ENCODE results near the gene DLX4.

Gene DLX4

GRCh38 chr17:49989518-49989880, 20.5 kb downstream of the DLX4 start:
- DNase-seq (ENCODE audit: extremely low read depth, low read depth), result no peak
- TF ChIP-seq, protein P1, sequence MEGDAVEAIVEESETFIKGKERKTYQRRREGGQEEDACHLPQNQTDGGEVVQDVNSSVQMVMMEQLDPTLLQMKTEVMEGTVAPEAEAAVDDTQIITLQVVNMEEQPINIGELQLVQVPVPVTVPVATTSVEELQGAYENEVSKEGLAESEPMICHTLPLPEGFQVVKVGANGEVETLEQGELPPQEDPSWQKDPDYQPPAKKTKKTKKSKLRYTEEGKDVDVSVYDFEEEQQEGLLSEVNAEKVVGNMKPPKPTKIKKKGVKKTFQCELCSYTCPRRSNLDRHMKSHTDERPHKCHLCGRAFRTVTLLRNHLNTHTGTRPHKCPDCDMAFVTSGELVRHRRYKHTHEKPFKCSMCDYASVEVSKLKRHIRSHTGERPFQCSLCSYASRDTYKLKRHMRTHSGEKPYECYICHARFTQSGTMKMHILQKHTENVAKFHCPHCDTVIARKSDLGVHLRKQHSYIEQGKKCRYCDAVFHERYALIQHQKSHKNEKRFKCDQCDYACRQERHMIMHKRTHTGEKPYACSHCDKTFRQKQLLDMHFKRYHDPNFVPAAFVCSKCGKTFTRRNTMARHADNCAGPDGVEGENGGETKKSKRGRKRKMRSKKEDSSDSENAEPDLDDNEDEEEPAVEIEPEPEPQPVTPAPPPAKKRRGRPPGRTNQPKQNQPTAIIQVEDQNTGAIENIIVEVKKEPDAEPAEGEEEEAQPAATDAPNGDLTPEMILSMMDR (IDR thresholded peaks at IDR 0.05; ENCODE audit: low read depth, low read length, missing control alignments), result no peak
- H3K4me3 ChIP-seq (replicated peaks; ENCODE audit: low read depth, low read length), result no peak overlapping the region

- TF ChIP-seq, protein P1 (IDR thresholded peaks at IDR 0.05; ENCODE audit: low read depth, low read length, missing control alignments), result no peak
- H3K4me3 ChIP-seq (replicated peaks; ENCODE audit: low read depth, low read length), result no peak overlapping the region
- DNase-seq (ENCODE audit: extremely low read depth, low read depth), result no peak
Observed at GRCh38 chr17:49990331-49990730, 21.3 kb downstream of the DLX4 start.

DNA sequence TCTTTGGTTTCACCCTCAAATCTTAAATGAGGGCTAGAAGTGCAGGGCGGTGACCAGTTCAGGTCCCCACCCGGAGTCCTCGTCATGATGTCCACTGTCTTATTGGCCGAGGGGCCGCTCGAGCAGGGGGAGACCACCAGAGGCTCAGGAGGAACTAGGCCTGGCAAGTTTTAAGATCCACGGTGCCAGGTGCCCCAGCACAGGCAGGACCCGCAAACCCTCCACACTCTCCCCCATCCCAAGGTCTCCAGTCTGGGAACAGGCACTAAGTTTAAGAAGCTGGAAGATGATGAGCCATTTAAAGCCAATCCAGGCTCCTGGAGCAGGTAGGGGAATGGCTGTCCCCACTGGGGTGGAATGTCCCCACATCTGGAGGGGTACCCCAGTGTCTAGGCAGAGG, 21.9 kb downstream of the DLX4 start:
- DNase-seq (ENCODE audit: extremely low read depth, low read depth), result no peak
- TF ChIP-seq, protein P1 (IDR thresholded peaks at IDR 0.05; ENCODE audit: low read depth, low read length, missing control alignments), result no peak
- no peak overlapping the region for H3K4me3 ChIP-seq (replicated peaks; ENCODE audit: low read depth, low read length)

GRCh38 chr17:49991409-49991808, 22.4 kb downstream of the DLX4 start:
- TF ChIP-seq, protein P1 (IDR thresholded peaks at IDR 0.05; ENCODE audit: low read depth, low read length, missing control alignments), result no peak
- no peak for DNase-seq (ENCODE audit: extremely low read depth, low read depth)
- H3K4me3 ChIP-seq (replicated peaks; ENCODE audit: low read depth, low read length), result no peak overlapping the region

DNA sequence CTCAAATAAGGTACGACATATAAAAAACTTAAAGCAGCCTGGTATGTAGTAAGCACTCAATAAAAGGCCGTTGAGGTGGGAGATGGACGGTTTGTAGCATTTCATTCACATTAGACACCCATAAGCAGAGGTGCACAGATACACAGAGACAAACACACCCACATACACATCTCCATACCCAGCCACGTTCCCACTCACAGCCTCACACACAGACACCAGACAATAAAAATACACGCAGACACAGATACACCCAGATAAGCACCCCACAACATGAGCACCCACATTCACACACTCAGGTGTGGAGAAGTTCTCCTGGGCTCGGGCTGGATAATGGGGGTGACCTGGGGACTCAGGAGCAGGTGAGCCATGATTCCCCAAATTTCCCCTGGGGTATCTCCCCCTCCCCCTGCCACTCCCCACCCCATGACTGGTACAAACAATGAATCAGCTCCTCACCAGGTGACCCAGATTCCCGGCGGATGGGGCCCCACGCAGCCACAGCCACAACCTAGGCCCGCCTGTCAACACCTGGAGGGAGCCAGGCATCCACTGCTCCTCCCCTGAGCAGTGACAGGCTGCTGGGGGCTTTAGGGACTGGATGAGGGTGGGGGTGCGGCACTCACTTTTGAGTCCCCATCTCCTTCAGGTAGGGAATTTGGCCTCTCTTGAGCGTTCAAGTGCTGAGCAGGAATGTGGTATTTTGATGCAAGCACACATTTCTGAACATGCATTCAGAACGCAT, 23.4 kb downstream of the DLX4 start:
- TF ChIP-seq, protein P1 (IDR thresholded peaks at IDR 0.05; ENCODE audit: low read depth, low read length, missing control alignments), result no peak
- DNase-seq (ENCODE audit: extremely low read depth, low read depth), result no peak

DNA sequence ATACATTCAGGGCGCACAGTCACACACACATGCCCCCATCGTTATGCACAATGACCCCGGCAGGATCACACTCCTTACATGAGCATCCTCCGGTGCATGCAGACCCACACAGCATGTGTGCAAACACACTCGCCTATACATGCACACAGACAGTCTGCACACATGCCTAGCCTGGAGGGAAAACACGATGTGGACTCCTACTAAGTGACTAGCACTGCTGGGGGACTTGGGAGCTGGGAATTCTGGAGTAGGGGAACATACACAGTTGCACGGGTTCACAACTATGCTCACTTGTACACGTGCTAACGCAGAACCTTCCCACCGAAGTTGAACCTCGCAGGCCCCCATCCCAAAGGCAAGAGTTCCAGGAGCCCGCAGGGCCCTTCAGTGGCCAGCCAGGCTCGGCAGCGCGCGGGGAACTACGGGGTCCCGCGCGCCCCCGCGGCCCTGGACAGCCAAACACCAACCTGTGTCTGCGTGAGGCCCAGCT, 24.0 kb downstream of the DLX4 start:
- TF ChIP-seq, protein P1 (IDR thresholded peaks at IDR 0.05; ENCODE audit: low read depth, low read length, missing control alignments), result no peak
- no peak overlapping the region for H3K4me3 ChIP-seq (replicated peaks; ENCODE audit: low read depth, low read length)
- DNase-seq (ENCODE audit: extremely low read depth, low read depth), result no peak

More for the DNA sequence above, 23.4 kb downstream of the DLX4 start:
- H3K4me3 ChIP-seq (replicated peaks; ENCODE audit: low read depth, low read length), result no peak overlapping the region
